Stomach (tissue), 9 donors: Measurements from ENCODE around the gene PHF2. TPM values are rescaled to one million over a fixed set of nuclear protein-coding genes. Genes with fewer than 3 reads are reported as not detected.

Source experiments
- DNase-seq, 2 donors: peaks; one replicate each; pipeline versions ENCODE4 v3.0.0 to v3.0.0-alpha.2; 2013 to 2019
- H3K27ac ChIP-seq, 5 donors: fragments of 200-600 bp in 4 of 5; sonication (generic) in 4 of 5; one replicate each; pipeline ENCODE4 v1.5.1; 2013 to 2019; ENCODE audit warnings: mild to moderate bottlenecking in 1 of 5, moderate library complexity in 1 of 5
- H3K27me3 ChIP-seq, 3 donors: fragments of 200-600 bp; sonication (generic); one replicate each; pipeline ENCODE4 v1.5.1; 2017 to 2019; ENCODE audit warnings: mixed run types in 1 of 3
- H3K36me3 ChIP-seq, 4 donors: fragments of 200-600 bp; sonication (generic); 1 replicate in 3 of 4; 2 replicates in 1 of 4; pipeline ENCODE4 v1.5.1; 2016 to 2019
- H3K4me1 ChIP-seq, 4 donors: fragments of 200-600 bp; sonication (generic); one replicate each; pipeline ENCODE4 v1.5.1; 2016 to 2019
- H3K4me3 ChIP-seq, 4 donors: fragments of 200-600 bp; sonication (generic) in 3 of 4; one replicate each; pipeline ENCODE4 v1.5.1; 2016 to 2019; ENCODE audit warnings: mild to moderate bottlenecking in 1 of 4
- H3K9me3 ChIP-seq, 4 donors: fragments of 200-600 bp; sonication (generic); one replicate each; pipeline ENCODE4 v1.5.1; 2016 to 2019
- CTCF ChIP-seq, 7 experiments: fragments of 450-650 bp in 4 of 7; fragments of 200-600 bp in 3 of 7; sonication (generic) in 3 of 7; IDR thresholded peaks; one replicate each; pipeline ENCODE4 v1.5.1; 2016 to 2019; ENCODE audit warnings: antibody characterized with exemption in 7 of 7, control low read depth in 2 of 7, mild to moderate bottlenecking in 1 of 7
- EP300 ChIP-seq: sonication (generic); formaldehyde crosslinking; IDR thresholded peaks from one replicate; pipeline ENCODE4 v1.6.1; 2017; ENCODE audit warnings: antibody characterized with exemption
- POLR2A ChIP-seq, 4 donors: fragments of 450-650 bp; IDR thresholded peaks; one replicate each; pipeline ENCODE4 v1.6.1; 2016; ENCODE audit warnings: antibody characterized with exemption in 4 of 4, control low read depth in 2 of 4, mild to moderate bottlenecking in 1 of 4, moderate library complexity in 1 of 4
- POLR2AphosphoS5 ChIP-seq, 3 donors: sonication (generic); formaldehyde crosslinking; IDR thresholded peaks; one replicate each; pipeline ENCODE4 v1.6.1; 2016; ENCODE audit warnings: antibody characterized with exemption in 3 of 3
- WGBS, 5 donors: extraction: QIAGEN DNeasy Blood & Tissue Kit in 3 of 5; methylation state at CpG; one replicate each; pipeline versions ENCODE4 v1.1.5 to v1.1.7; 2013 to 2018; 5-methylcytosine and 5-hydroxymethylcytosine counted together
- intact Hi-C: fragments of 100-400 bp; cut with DNase I; formaldehyde crosslinking; loops from one replicate; pipeline ENCODE4 v1.15.1; 2023; ENCODE audit warnings: low total_unique reads
- polyA plus RNA-seq, 3 donors: library from polyadenylated mRNA; stranded (reverse); fragments of 200-250 nt; gene quantifications; one replicate each; pipeline ENCODE4 v1.2.3, GENCODE V29; 2013
- total RNA-seq, 5 donors: library from RNA; depleted of rRNA; stranded (reverse); fragments of >200 nt; gene quantifications; one replicate each; pipeline versions ENCODE4 v1.1.0 to v1.2.3, GENCODE V29; 2014 to 2016
- donor health status: healthy with polysubstance abuse.
- donor health status: Bipolar disorder and iron deficiency.
- donor health status: healthy.

PHF2 gene
- total and polyA plus RNA-seq, 8 donors: 14.2 to 58.0 (median 19.5) TPM

- WGBS, 5 donors: 62 to 78% (median 68%) methylated on average over 8 of the region's 8 CpGs
- Histone ChIP-seq H3K9me3 (no peaks in the 10 kb centered on the region), H3K27me3 (no peaks in the 10 kb centered on the region), H3K27ac (no peak overlapping the region), H3K4me3 (no peak overlapping the region), H3K36me3 (peaks cover 16 to 74% (median 70%) of the 10 kb centered on the region in 4 donors), H3K4me1 (peaks cover 4 to 19% (median 12%) of the 10 kb centered on the region in 4 donors)
- no peak for TF ChIP-seq CTCF (IDR thresholded peaks at IDR 0.05)
- TF ChIP-seq POLR2AphosphoS5 (IDR thresholded peaks at IDR 0.05): no peak
- no peak for TF ChIP-seq POLR2A (IDR thresholded peaks at IDR 0.05)
- no peak for TF ChIP-seq EP300
- intact Hi-C loops: no loop called here
- DNase-seq: no peak
Measured at GRCh38 chr9:93541581-93542349, 34.6 kb upstream of the PHF2 start.

DNA sequence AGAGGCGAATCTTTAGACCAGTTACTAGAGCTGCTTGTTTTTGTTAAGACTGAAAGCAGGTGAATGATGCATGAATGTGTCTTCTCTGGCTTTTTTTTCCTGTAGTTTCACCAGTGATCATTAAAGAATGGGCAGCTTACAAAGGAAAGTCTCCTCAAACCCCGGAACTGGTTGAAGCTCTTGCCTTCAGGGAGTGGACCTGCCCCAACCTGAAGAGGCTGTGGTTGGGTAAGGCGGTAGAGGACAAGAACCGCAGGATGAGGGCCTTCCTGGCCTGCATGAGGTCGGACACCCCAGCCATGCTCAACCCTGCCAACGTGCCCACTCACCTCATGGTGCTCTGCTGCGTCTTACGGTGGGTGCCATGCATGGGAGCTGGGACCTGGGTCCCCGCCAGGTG is 33.3 kb upstream of the PHF2 start:
- H3K4me1 ChIP-seq: peaks cover 7 to 19% (median 14%) of the 10 kb centered on the region in 4 donors
- WGBS, 5 donors: 94 to 99% (median 96%) methylated on average over 9 of the region's 9 CpGs
- H3K27me3 ChIP-seq: no peaks in the 10 kb centered on the region
- no peak for TF ChIP-seq POLR2AphosphoS5 (IDR thresholded peaks at IDR 0.05)
- no peak for TF ChIP-seq EP300
- TF ChIP-seq POLR2A (IDR thresholded peaks at IDR 0.05): no peak
- no peak for TF ChIP-seq CTCF (IDR thresholded peaks at IDR 0.05)
- no peaks in the 10 kb centered on the region for H3K9me3 ChIP-seq
- peaks cover 13 to 78% (median 69%) of the 10 kb centered on the region in 4 donors for H3K36me3 ChIP-seq
- H3K27ac ChIP-seq: no peak overlapping the region
- H3K4me3 ChIP-seq: no peak overlapping the region
- DNase-seq: no peak
- intact Hi-C loops: no loop called here

- H3K4me3 ChIP-seq: no peak overlapping the region
- H3K27ac ChIP-seq: no peak overlapping the region
- no peaks in the 10 kb centered on the region for H3K9me3 ChIP-seq
- peaks cover 9 to 79% (median 59%) of the 10 kb centered on the region in 4 donors for H3K36me3 ChIP-seq
- intact Hi-C loops: no loop called here
- TF ChIP-seq CTCF (IDR thresholded peaks at IDR 0.05) (no peak), POLR2A (IDR thresholded peaks at IDR 0.05) (no peak), EP300 (no peak), POLR2AphosphoS5 (IDR thresholded peaks at IDR 0.05) (no peak)
- H3K27me3 ChIP-seq: no peaks in the 10 kb centered on the region
- 88 to 95% (median 90%) methylated on average over 6 to 11 of the region's 11 CpGs for WGBS, 5 donors
- peaks cover 5 to 24% (median 13%) of the 10 kb centered on the region in 4 donors for H3K4me1 ChIP-seq
- no peak for DNase-seq
Measured at GRCh38 chr9:93546356-93546755, 30.0 kb upstream of the PHF2 start.

DNA sequence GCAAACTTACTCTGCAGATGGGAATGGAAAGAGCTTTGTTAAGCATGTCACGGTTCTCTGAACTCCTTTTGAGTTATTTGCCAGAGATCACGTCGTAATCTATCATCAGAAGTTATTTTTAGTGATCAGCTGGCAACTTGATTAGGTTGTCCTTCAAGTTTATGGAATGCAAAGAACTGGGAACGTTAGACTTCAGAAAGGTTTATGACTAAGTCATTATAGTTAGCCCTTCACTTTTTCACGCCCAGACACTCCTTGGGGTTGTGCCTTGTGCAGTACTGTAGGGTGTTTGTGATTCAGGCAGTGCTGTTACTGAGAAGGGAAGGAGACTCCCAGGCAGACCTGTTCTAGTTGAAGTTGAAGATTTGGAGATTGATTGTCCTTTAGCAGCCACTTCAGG is 26.8 kb upstream of the PHF2 start:
- H3K9me3 ChIP-seq: no peaks in the 10 kb centered on the region
- H3K36me3 ChIP-seq: peaks cover 16 to 91% (median 68%) of the 10 kb centered on the region in 4 donors
- TF ChIP-seq CTCF (IDR thresholded peaks at IDR 0.05) (no peak), POLR2AphosphoS5 (IDR thresholded peaks at IDR 0.05) (no peak), POLR2A (IDR thresholded peaks at IDR 0.05) (no peak), EP300 (no peak)
- 28 to 42% (median 37%) methylated on average over 5 of the region's 5 CpGs for WGBS, 5 donors
- no peaks in the 10 kb centered on the region for H3K27me3 ChIP-seq
- peak in 1 of 2 donors; percentile 42 for DNase-seq
- H3K4me3 ChIP-seq: no peak overlapping the region
- intact Hi-C loops: no loop called here
- peaks cover 0 to 14% (median 9%) of the 10 kb centered on the region in 4 donors for H3K4me1 ChIP-seq
- H3K27ac ChIP-seq: peak overlapping the region in 1 of 5 donors; percentile 58
